A673 (cell line): ENCODE measurements around the gene ANKRD28. TPM values are rescaled to one million over a fixed set of nuclear protein-coding genes. Genes with fewer than 3 reads are reported as not detected.

Experiments
- BruUV-seq: library from RNA; stranded (reverse); fragments of 400-500 nt; replicated peaks from 2 replicates; lab custom pipeline; 2021; lab: Mats Ljungman, UMichigan
- CTCF ChIA-PET: fragments of 300-600 bp; sonication (Branson Sonifier 250); formaldehyde crosslinking; loops from one replicate; lab custom pipeline; 2022; ENCODE audit warnings: antibody characterized with exemption; lab: Charles Lee
- POLR2A ChIA-PET: fragments of 300-600 bp; sonication (Branson Sonifier 250); formaldehyde crosslinking; loops from one replicate; lab custom pipeline; 2022; ENCODE audit warnings: antibody characterized with exemption; ENCODE audit not compliant: low non-redundant PET; lab: Charles Lee
- DNase-seq: peaks from one replicate; pipeline ENCODE4 v3.0.0-alpha.2; 2015; ENCODE audit warnings: low spot score
- H3K27ac ChIP-seq: fragments of 200-600 bp; sonication (generic); 2 replicates; pipeline ENCODE4 v1.5.1; 2016; ENCODE audit warnings: mixed run types, low read depth, mild to moderate bottlenecking, mixed read lengths, antibody characterized with exemption, low read length; ENCODE audit not compliant: poor library complexity, severe bottlenecking
- H3K27me3 ChIP-seq: fragments of 200-600 bp; sonication (generic); replicated peaks from 2 replicates; pipeline ENCODE4 v1.6.1; 2017; ENCODE audit warnings: mixed run types, low read depth, mild to moderate bottlenecking, mixed read lengths, antibody characterized with exemption, low read length; ENCODE audit not compliant: insufficient read depth, poor library complexity
- H3K36me3 ChIP-seq: fragments of 200-600 bp; sonication (generic); 2 replicates; pipeline ENCODE4 v1.6.1; 2016; ENCODE audit warnings: mixed run types, mild to moderate bottlenecking, mixed read lengths, antibody characterized with exemption, low read length; ENCODE audit not compliant: insufficient read depth, poor library complexity, severe bottlenecking
- H3K4me1 ChIP-seq: fragments of 200-600 bp; sonication (generic); 2 replicates; pipeline ENCODE4 v1.6.1; 2017; ENCODE audit warnings: mixed run types, mild to moderate bottlenecking, mixed read lengths, antibody characterized with exemption, low read length; ENCODE audit not compliant: insufficient read depth, poor library complexity, severe bottlenecking
- H3K4me3 ChIP-seq: fragments of 200-600 bp; sonication (generic); 2 replicates; pipeline ENCODE4 v1.5.1; 2016; ENCODE audit warnings: low read depth, mixed run types, mild to moderate bottlenecking, mixed read lengths, low read length; ENCODE audit not compliant: poor library complexity, severe bottlenecking
- H3K9me3 ChIP-seq: fragments of 200-600 bp; sonication (generic); 2 replicates; pipeline ENCODE4 v1.6.1; 2016; ENCODE audit warnings: mixed run types, low read depth, mild to moderate bottlenecking, mixed read lengths, antibody characterized with exemption, low read length; ENCODE audit not compliant: poor library complexity, severe bottlenecking
- CTCF ChIP-seq: fragments of 300-800, 200-600 bp; sonication (generic); conservative IDR thresholded peaks from 2 replicates; pipeline ENCODE4 v1.5.1; 2017; ENCODE audit warnings: low read depth, mild to moderate bottlenecking, antibody characterized with exemption, low read length, moderate library complexity, mixed read lengths
- EZH2 ChIP-seq: fragments of 200-600 bp; sonication (generic); IDR thresholded peaks from 2 replicates; pipeline ENCODE4 v1.6.1; 2017; ENCODE audit warnings: borderline replicate concordance, low read depth, mild to moderate bottlenecking, mixed read lengths, antibody characterized with exemption, low read length; ENCODE audit not compliant: poor library complexity, severe bottlenecking
- intact Hi-C: fragments of 100-400 bp; cut with micrococcal nuclease; formaldehyde crosslinking; loops from one replicate; pipeline ENCODE4 v1.10.0; 2022; ENCODE audit not compliant: unreplicated experiment
- total RNA-seq: library from RNA; stranded (reverse); gene quantifications from 2 replicates; pipeline ENCODE4 v1.2.3, GENCODE V29; 2021

The ANKRD28 gene
- total RNA-seq, 1 experiment from 2014 or later, result 29.9 TPM

GRCh38 chr3:15800327-15800726 lies 2.5 kb upstream of the ANKRD28 start:
- POLR2A ChIA-PET, result no interaction called here
- no peak overlapping the region for H3K4me3 ChIP-seq
- no peaks in the 10 kb centered on the region for H3K27me3 ChIP-seq
- BruUV-seq, result no TSS peak
- no peak for DNase-seq
- H3K27ac ChIP-seq, result no peak overlapping the region
- H3K36me3 ChIP-seq, result no peaks in the 10 kb centered on the region
- intact Hi-C loops, result no loop called here
- CTCF ChIA-PET, result no interaction called here
- peaks cover 23% of the 10 kb centered on the region for H3K4me1 ChIP-seq
- no peaks in the 10 kb centered on the region for H3K9me3 ChIP-seq
- TF ChIP-seq CTCF, result no peak
- TF ChIP-seq EZH2, result no peak

GRCh38 chr3:15798533-15799245 lies 910 bp upstream of the ANKRD28 start:
- CTCF ChIA-PET, result no interaction called here
- H3K27me3 ChIP-seq, result no peaks in the 10 kb centered on the region
- H3K4me1 ChIP-seq, result peaks cover 30% of the 10 kb centered on the region
- no peak overlapping the region for H3K27ac ChIP-seq
- no peak for DNase-seq
- intact Hi-C loops, result loop anchor here (5.0 kb wide), 1 partner anchor 161 kb away; no protein-coding TSS in a partner anchor
- BruUV-seq, result no TSS peak
- POLR2A ChIA-PET, result interaction anchor here (0.7 kb wide), 1 partner anchor 107 kb away, joined by 3 read pairs; no protein-coding TSS in a partner anchor
- peak overlapping the region; percentile 42 for H3K4me3 ChIP-seq
- H3K9me3 ChIP-seq, result no peaks in the 10 kb centered on the region
- H3K36me3 ChIP-seq, result no peaks in the 10 kb centered on the region
- TF ChIP-seq EZH2 (no peak), CTCF (no peak)

- H3K27me3 ChIP-seq, result no peaks in the 10 kb centered on the region
- H3K27ac ChIP-seq, result peak overlapping the region; percentile 66
- H3K4me3 ChIP-seq, result peak overlapping the region; percentile 42
- H3K9me3 ChIP-seq, result no peaks in the 10 kb centered on the region
- peak; percentile 45 for DNase-seq
- ChIA-PET POLR2A (interaction anchor here (0.6 kb wide), 3 partner anchors 54 to 348 kb away, joined by 3 to 13 read pairs (median 9); no protein-coding TSS in a partner anchor), CTCF (interaction anchor here (0.6 to 0.7 kb wide), 5 partner anchors 16 to 381 kb away, joined by 3 to 7 read pairs (median 5); no protein-coding TSS in a partner anchor)
- peaks cover 30% of the 10 kb centered on the region for H3K4me1 ChIP-seq
- H3K36me3 ChIP-seq, result no peaks in the 10 kb centered on the region
- TF ChIP-seq CTCF (no peak), EZH2 (no peak)
- TSS peak; percentile 73 for BruUV-seq
- intact Hi-C loops, result loop anchor here (5.0 kb wide), 1 partner anchor 160 kb away; no protein-coding TSS in a partner anchor
Observed at GRCh38 chr3:15796771-15797641, 773 bp downstream of the ANKRD28 start.
